Pancreas (tissue), 10 donors: Measurements from ENCODE around the gene ZSWIM6. TPM values are rescaled to one million over a fixed set of nuclear protein-coding genes. Genes with fewer than 3 reads are reported as not detected.

Source experiments
- ATAC-seq, 4 donors: fragments of 200-7000 bp; cut with Tn5 transposase; one replicate each; pipeline versions ENCODE4 v1.8.0 to v1.9.1; 2020; ENCODE audit warnings: mild to moderate bottlenecking in 4 of 4, moderate library complexity in 4 of 4
- DNase-seq, 6 donors: peaks; one replicate each; pipeline ENCODE4 v3.0.0-alpha.2; 2020
- FAIRE-seq: peaks from 2 replicates; lab custom pipeline; 2012; peaks lifted over from hg19 to GRCh38; lab: Jason Lieb, UNC
- H3K27ac ChIP-seq, 4 donors: fragments of 200-600 bp; sonication (generic); 1 replicate in 3 of 4; 2 replicates in 1 of 4; pipeline versions ENCODE4 v1.5.0 to v1.8.0; 2020
- H3K27me3 ChIP-seq, 4 donors: fragments of 200-600 bp; one replicate each; pipeline ENCODE4 v1.8.0; 2021
- H3K36me3 ChIP-seq, 3 donors: fragments of 200-600 bp; sonication (generic) in 1 of 3; one replicate each; pipeline versions ENCODE4 v1.5.0 to v1.8.0; 2020 to 2021
- H3K4me1 ChIP-seq, 3 donors: fragments of 200-600 bp; one replicate each; pipeline ENCODE4 v1.8.0; 2021
- H3K4me3 ChIP-seq, 4 donors: fragments of 200-600 bp; sonication (generic) in 2 of 4; one replicate each; pipeline versions ENCODE4 v1.5.0 to v1.8.0; 2020 to 2021
- H3K9me3 ChIP-seq, 4 donors: fragments of 200-600 bp; one replicate each; pipeline ENCODE4 v1.8.0; 2021
- CTCF ChIP-seq, 4 donors: fragments of 200-600 bp; sonication (generic) in 3 of 4; IDR thresholded peaks; one replicate each; pipeline versions ENCODE4 v1.5.0 to v1.8.0; 2021; ENCODE audit warnings: antibody characterized with exemption in 4 of 4
- WGBS, 2 donors: extraction: QIAGEN DNeasy Blood & Tissue Kit; methylation state at CpG; one replicate each; pipeline ENCODE4 v1.1.7; 2013; 5-methylcytosine and 5-hydroxymethylcytosine counted together
- intact Hi-C, 3 donors: fragments of 100-400 bp; cut with DNase I; formaldehyde crosslinking; loops; one replicate each; pipeline versions ENCODE4 v1.11.1 to v1.14.2; 2022
- polyA plus RNA-seq, 2 donors: library from polyadenylated mRNA; stranded (reverse); fragments of 200-250 nt; gene quantifications; one replicate each; pipeline ENCODE4 v1.2.3, GENCODE V29; 2013
- total RNA-seq, 6 donors: library from RNA; stranded (reverse); fragmentation: NEBNext Ultra II Directional in 4 of 6; extraction: Animal tissue kit (Norgen Biotek cat#: 25700) in 4 of 6; gene quantifications; one replicate each; pipeline versions ENCODE4 v1.2.1 to v1.2.4, GENCODE V29; 2021 to 2023
- donor health status: healthy with polysubstance abuse.
- donor health status: DM: no; HTN: no; CAD: no; lungs with moderate emphysema.
- donor health status: DM: no; HTN: no; CAD: no.
- donor health status: control.
- donor health status: control.
- donor health status: Bipolar disorder and iron deficiency.
- donor health status: DM: yes; HTN: yes; CAD: no.
- donor health status: DM: no; HTN: no; CAD: no.
- donor health status: DM: no; HTN: no; CAD: no.
- donor health status: DM: yes; HTN: yes; CAD: no.

ZSWIM6 gene
- total and polyA plus RNA-seq, 8 donors, result 3.6 to 12.9 (median 6.2) TPM

GRCh38 chr5:61559146-61559545 lies 227.1 kb downstream of the ZSWIM6 start:
- no peak overlapping the region for H3K27ac ChIP-seq
- ATAC-seq (no peak), DNase-seq (no peak), FAIRE-seq (no peak)
- no peak overlapping the region for H3K4me3 ChIP-seq
- no peak for TF ChIP-seq CTCF (IDR thresholded peaks at IDR 0.05)
- no peaks in the 10 kb centered on the region for H3K36me3 ChIP-seq
- no peaks in the 10 kb centered on the region for H3K9me3 ChIP-seq
- H3K4me1 ChIP-seq, result no peaks in the 10 kb centered on the region
- intact Hi-C loops, result no loop called here
- no peaks in the 10 kb centered on the region for H3K27me3 ChIP-seq

- no peak for ATAC-seq
- Histone ChIP-seq H3K4me1 (no peaks in the 10 kb centered on the region), H3K27me3 (no peaks in the 10 kb centered on the region), H3K27ac (no peak overlapping the region), H3K4me3 (no peak overlapping the region), H3K9me3 (no peaks in the 10 kb centered on the region), H3K36me3 (no peaks in the 10 kb centered on the region)
- DNase-seq, result no peak
- WGBS, 2 donors, result 93 to 95% methylated on average over 1 of the region's 1 CpG
- FAIRE-seq, result no peak
- intact Hi-C loops, result no loop called here
- TF ChIP-seq CTCF (IDR thresholded peaks at IDR 0.05), result no peak
Measured at GRCh38 chr5:61559722-61560121, 227.7 kb downstream of the ZSWIM6 start.

- H3K36me3 ChIP-seq, result no peaks in the 10 kb centered on the region
- no peak for TF ChIP-seq CTCF (IDR thresholded peaks at IDR 0.05)
- H3K27me3 ChIP-seq, result no peaks in the 10 kb centered on the region
- H3K27ac ChIP-seq, result no peak overlapping the region
- ATAC-seq, result peak; percentile 66 to 87 (median 82)
- no peaks in the 10 kb centered on the region for H3K9me3 ChIP-seq
- WGBS, 2 donors, result 76 to 83% methylated on average over 3 of the region's 3 CpGs
- no peak overlapping the region for H3K4me3 ChIP-seq
- no peaks in the 10 kb centered on the region for H3K4me1 ChIP-seq
- intact Hi-C loops, result no loop called here
- peak in 1 of 6 donors; percentile 33 for DNase-seq
- no peak for FAIRE-seq
Measured at GRCh38 chr5:61563401-61563800, 231.3 kb downstream of the ZSWIM6 start.

- ATAC-seq (no peak), FAIRE-seq (no peak), DNase-seq (no peak)
- Histone ChIP-seq H3K27me3 (no peaks in the 10 kb centered on the region), H3K4me3 (no peak overlapping the region), H3K27ac (no peak overlapping the region), H3K9me3 (no peaks in the 10 kb centered on the region), H3K4me1 (no peaks in the 10 kb centered on the region), H3K36me3 (no peaks in the 10 kb centered on the region)
- intact Hi-C loops, result no loop called here
- 84 to 89% methylated on average over 5 of the region's 5 CpGs for WGBS, 2 donors
- no peak for TF ChIP-seq CTCF (IDR thresholded peaks at IDR 0.05)
Measured at GRCh38 chr5:61567337-61567736, 235.3 kb downstream of the ZSWIM6 start.

- WGBS, 2 donors, result 84 to 85% methylated on average over 8 of the region's 8 CpGs
- Histone ChIP-seq H3K27ac (no peak overlapping the region), H3K9me3 (no peaks in the 10 kb centered on the region), H3K36me3 (no peaks in the 10 kb centered on the region), H3K4me1 (no peaks in the 10 kb centered on the region), H3K4me3 (no peak overlapping the region), H3K27me3 (no peaks in the 10 kb centered on the region)
- intact Hi-C loops, result no loop called here
- ATAC-seq (no peak), DNase-seq (no peak), FAIRE-seq (no peak)
- TF ChIP-seq CTCF (IDR thresholded peaks at IDR 0.05), result no peak
Measured at GRCh38 chr5:61569353-61569752, 237.3 kb downstream of the ZSWIM6 start.
